Astrocyte (in vitro differentiated cells and primary cell): Measurements from ENCODE around the gene PI4KA. TPM values are rescaled to one million over a fixed set of nuclear protein-coding genes. Genes with fewer than 3 reads are reported as not detected.
"Not testable (repeated sequence)": the region's sequence is repeated elsewhere in the genome, so short reads cannot be mapped to it uniquely, and the experiment has no call there.

Experiments used
- DNase-seq: peaks from one replicate; pipeline ENCODE4 v3.0.0-alpha.2; 2010; ENCODE audit warnings: low read depth
- FAIRE-seq: peaks from 2 replicates; lab custom pipeline; 2011; peaks lifted over from hg19 to GRCh38; lab: Jason Lieb, UNC
- H2AFZ ChIP-seq: 2 replicates; pipeline ENCODE4 v1.6.0; 2012; ENCODE audit warnings: low read depth, low read length, inconsistent platforms
- H3K27ac ChIP-seq: 2 replicates; pipeline ENCODE4 v1.5.1; 2011; ENCODE audit warnings: low read depth, low read length, inconsistent platforms
- H3K27me3 ChIP-seq: 2 replicates; pipeline ENCODE4 v1.6.0; 2011; ENCODE audit warnings: low read length, inconsistent platforms; ENCODE audit not compliant: insufficient read depth
- H3K36me3 ChIP-seq: 2 replicates; pipeline ENCODE4 v1.5.1; 2011; ENCODE audit warnings: low read length, inconsistent platforms; ENCODE audit not compliant: insufficient read depth
- H3K4me1 ChIP-seq: 2 replicates; pipeline ENCODE4 v1.5.1; 2011; ENCODE audit warnings: low read length, inconsistent platforms; ENCODE audit not compliant: insufficient read depth
- H3K4me2 ChIP-seq: 2 replicates; pipeline ENCODE4 v1.6.0; 2012; ENCODE audit warnings: low read length, inconsistent platforms
- H3K4me3 ChIP-seq: 2 replicates; pipeline ENCODE4 v1.5.1; 2011; ENCODE audit warnings: low read depth, mild to moderate bottlenecking, low read length, inconsistent platforms; ENCODE audit not compliant: insufficient read depth
- H3K79me2 ChIP-seq: 2 replicates; pipeline ENCODE4 v1.6.0; 2012; ENCODE audit warnings: mild to moderate bottlenecking, low read length, inconsistent platforms; ENCODE audit not compliant: insufficient read depth
- H3K9ac ChIP-seq: 2 replicates; pipeline ENCODE4 v1.6.0; 2012; ENCODE audit warnings: mild to moderate bottlenecking, low read length, inconsistent platforms
- H3K9me3 ChIP-seq: 2 replicates; pipeline ENCODE4 v1.5.1; 2012; ENCODE audit warnings: low read depth, mild to moderate bottlenecking, low read length, inconsistent platforms; ENCODE audit not compliant: insufficient read depth
- H4K20me1 ChIP-seq: 2 replicates; pipeline ENCODE4 v1.6.0; 2012; ENCODE audit warnings: low read length, inconsistent platforms; ENCODE audit not compliant: insufficient read depth
- H3K27ac Mint-ChIP-seq: one replicate; pipeline ENCODE4 v1.8.0; 2021; ENCODE audit warnings: mild to moderate bottlenecking, mixed read lengths; ENCODE audit not compliant: unreplicated experiment
- H3K27me3 Mint-ChIP-seq: one replicate; pipeline ENCODE4 v1.8.0; 2021; ENCODE audit warnings: low read depth, mixed read lengths; ENCODE audit not compliant: unreplicated experiment
- H3K36me3 Mint-ChIP-seq: one replicate; pipeline ENCODE4 v1.8.0; 2021; ENCODE audit warnings: low read depth, mixed read lengths; ENCODE audit not compliant: unreplicated experiment
- H3K4me1 Mint-ChIP-seq: one replicate; pipeline ENCODE4 v1.8.0; 2021; ENCODE audit warnings: low read depth, mixed read lengths; ENCODE audit not compliant: unreplicated experiment
- H3K4me3 Mint-ChIP-seq: one replicate; pipeline ENCODE4 v1.8.0; 2021; ENCODE audit warnings: mild to moderate bottlenecking, moderate library complexity, mixed read lengths; ENCODE audit not compliant: unreplicated experiment
- H3K9me3 Mint-ChIP-seq: one replicate; pipeline ENCODE4 v1.8.0; 2021; ENCODE audit warnings: mild to moderate bottlenecking, mixed read lengths; ENCODE audit not compliant: unreplicated experiment
- total RNA-seq: library from RNA; stranded (reverse); gene quantifications from 2 replicates; pipeline ENCODE4 v1.2.1, GENCODE V29; 2021

The PI4KA gene
- total RNA-seq, 1 donor from 2014 or later = 35.9 TPM

- DNase-seq, FAIRE-seq, H3K79me2 ChIP-seq, H3K27me3 Mint-ChIP-seq, H3K9ac ChIP-seq, H3K4me1 ChIP-seq, H3K27ac Mint-ChIP-seq, H3K36me3 ChIP-seq, H3K9me3 Mint-ChIP-seq, H3K4me2 ChIP-seq, H3K4me1 Mint-ChIP-seq, H3K27ac ChIP-seq, H3K4me3 Mint-ChIP-seq, H3K27me3 ChIP-seq, H4K20me1 ChIP-seq, H2AFZ ChIP-seq, H3K4me3 ChIP-seq, H3K9me3 ChIP-seq: not testable (repeated sequence)
- peaks cover 14% of the 10 kb centered on the region for H3K36me3 Mint-ChIP-seq
Measured at GRCh38 chr22:20717213-20717866, 141.3 kb downstream of the PI4KA start.

- H3K9me3 Mint-ChIP-seq, H3K27ac ChIP-seq, H3K27me3 Mint-ChIP-seq, H4K20me1 ChIP-seq, H3K9ac ChIP-seq, H3K4me1 ChIP-seq, H2AFZ ChIP-seq, H3K36me3 ChIP-seq, H3K27me3 ChIP-seq, H3K4me3 Mint-ChIP-seq, H3K4me3 ChIP-seq, H3K9me3 ChIP-seq, H3K27ac Mint-ChIP-seq, H3K79me2 ChIP-seq, FAIRE-seq, H3K36me3 Mint-ChIP-seq, H3K4me1 Mint-ChIP-seq, H3K4me2 ChIP-seq, DNase-seq: not testable (repeated sequence)
Measured at GRCh38 chr22:20713116-20713515, 145.5 kb downstream of the PI4KA start.

DNA sequence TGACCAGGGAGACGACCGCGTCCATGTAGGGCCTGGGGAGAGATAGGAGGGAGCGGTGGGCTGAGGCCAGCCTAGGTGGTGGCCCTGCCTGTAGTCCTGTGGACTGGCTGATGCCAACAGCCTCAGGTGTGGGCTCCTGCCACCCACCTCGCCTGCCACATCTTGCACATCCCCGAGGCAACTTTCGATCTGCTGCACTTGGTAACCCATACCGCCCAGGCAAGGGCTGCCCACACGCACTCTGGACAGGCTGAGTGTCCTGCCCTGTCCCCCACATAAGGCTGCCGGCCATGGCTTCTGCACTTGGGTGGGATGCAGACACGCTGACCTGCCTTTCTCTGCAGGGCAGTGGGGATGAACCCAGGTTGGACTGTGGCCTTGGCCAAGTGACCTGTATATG is 148.6 kb downstream of the PI4KA start:
- H3K27ac ChIP-seq, H3K27ac Mint-ChIP-seq, H3K9ac ChIP-seq, H3K9me3 ChIP-seq, H3K9me3 Mint-ChIP-seq, H3K27me3 ChIP-seq, H3K36me3 ChIP-seq, H3K27me3 Mint-ChIP-seq, H2AFZ ChIP-seq, H3K4me3 ChIP-seq, DNase-seq, H3K4me2 ChIP-seq, H3K4me1 ChIP-seq, H4K20me1 ChIP-seq, H3K36me3 Mint-ChIP-seq, FAIRE-seq, H3K4me3 Mint-ChIP-seq, H3K79me2 ChIP-seq, H3K4me1 Mint-ChIP-seq: not testable (repeated sequence)

GRCh38 chr22:20707549-20708118 is 151.0 kb downstream of the PI4KA start:
- H3K36me3 ChIP-seq, H3K27ac Mint-ChIP-seq, H3K79me2 ChIP-seq, H3K36me3 Mint-ChIP-seq, H3K4me1 Mint-ChIP-seq, H3K4me3 Mint-ChIP-seq, H3K4me1 ChIP-seq, DNase-seq, H2AFZ ChIP-seq, H4K20me1 ChIP-seq, H3K27ac ChIP-seq, H3K9ac ChIP-seq, H3K9me3 Mint-ChIP-seq, FAIRE-seq, H3K9me3 ChIP-seq, H3K4me3 ChIP-seq, H3K4me2 ChIP-seq, H3K27me3 ChIP-seq: not testable (repeated sequence)
- peaks cover 14% of the 10 kb centered on the region for H3K27me3 Mint-ChIP-seq

DNA sequence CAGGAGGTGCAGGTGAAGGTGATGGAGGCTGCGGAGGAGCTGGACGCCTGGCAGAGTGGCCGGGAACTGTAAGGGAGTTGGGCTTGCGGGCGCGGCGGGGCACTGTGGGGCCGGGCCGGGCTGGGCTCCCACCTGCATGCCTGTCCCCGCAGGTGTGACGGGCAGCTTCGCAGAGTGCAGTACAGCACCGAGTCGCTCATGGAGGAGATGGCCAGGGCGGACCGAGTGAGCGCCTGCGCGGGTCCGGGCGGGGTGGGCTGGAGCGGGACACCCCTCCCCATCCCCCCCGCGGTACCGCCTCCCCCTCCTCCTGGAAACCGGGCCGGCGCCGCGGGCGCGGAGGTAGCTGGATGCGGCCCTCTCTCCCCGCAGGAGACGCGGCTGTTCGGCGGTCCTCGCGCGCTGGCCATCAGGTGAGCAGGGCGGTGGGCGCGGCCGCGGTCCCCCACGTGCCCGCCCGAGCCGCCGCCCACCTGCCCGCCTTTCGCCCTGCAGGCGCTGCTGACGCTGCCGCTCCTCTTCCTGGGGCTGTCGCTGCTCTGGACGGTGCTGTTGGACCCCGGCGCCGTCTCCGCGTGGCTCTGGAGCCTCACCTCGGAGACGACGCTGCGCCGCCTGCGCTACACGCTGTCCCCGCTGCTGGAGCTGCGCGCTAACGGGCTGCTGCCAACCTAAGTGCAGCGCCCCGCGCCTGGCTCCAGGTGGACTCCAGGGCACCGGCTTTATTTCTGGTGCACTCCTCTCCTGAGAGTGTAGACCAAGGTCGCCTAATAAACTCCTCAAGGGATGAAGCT is 154.6 kb downstream of the PI4KA start:
- not testable (repeated sequence) for H2AFZ ChIP-seq, H3K4me1 Mint-ChIP-seq, H3K9ac ChIP-seq, H3K36me3 ChIP-seq, H3K79me2 ChIP-seq, H3K27ac ChIP-seq, H3K27me3 ChIP-seq, H3K36me3 Mint-ChIP-seq, FAIRE-seq, H3K9me3 ChIP-seq, H3K27ac Mint-ChIP-seq, H3K4me1 ChIP-seq, DNase-seq, H3K9me3 Mint-ChIP-seq, H3K4me3 ChIP-seq, H4K20me1 ChIP-seq
- Mint-ChIP-seq H3K27me3 (peaks cover 16% of the 10 kb centered on the region), H3K4me3 (peak overlapping the region; percentile 43)
- peak overlapping the region; percentile 52 for H3K4me2 ChIP-seq

DNA sequence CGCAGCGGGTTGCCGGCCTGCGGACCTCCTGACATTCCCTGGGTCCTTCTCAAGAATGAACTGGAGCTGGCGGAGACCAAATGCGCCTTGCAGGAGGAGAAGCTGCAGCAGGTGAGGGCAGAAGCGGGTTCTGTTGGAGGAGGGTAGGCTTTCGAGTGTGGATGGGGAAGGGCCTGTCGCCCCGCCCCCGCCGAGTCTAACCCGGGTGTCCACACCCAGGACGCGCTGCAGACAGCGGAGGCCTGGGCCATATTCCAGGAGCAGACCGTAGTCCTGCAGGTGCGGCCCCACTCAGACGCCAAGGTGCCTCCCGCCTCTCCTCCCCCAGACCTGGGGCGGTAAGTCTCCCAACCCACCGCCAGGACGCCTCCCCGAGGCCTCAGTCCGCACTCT is 155.2 kb downstream of the PI4KA start:
- H3K36me3 Mint-ChIP-seq, H3K4me1 Mint-ChIP-seq, H3K9me3 Mint-ChIP-seq, H3K27me3 ChIP-seq, H3K79me2 ChIP-seq, H3K27ac Mint-ChIP-seq, H3K4me3 ChIP-seq, DNase-seq, H4K20me1 ChIP-seq, H3K27ac ChIP-seq, H2AFZ ChIP-seq, FAIRE-seq, H3K36me3 ChIP-seq, H3K4me1 ChIP-seq, H3K9ac ChIP-seq, H3K9me3 ChIP-seq: not testable (repeated sequence)
- H3K4me2 ChIP-seq = peak overlapping the region; percentile 52
- H3K4me3 Mint-ChIP-seq = peak overlapping the region; percentile 73
- H3K27me3 Mint-ChIP-seq = peaks cover 19% of the 10 kb centered on the region
